ENCODE data around the gene BATF.
"Not testable (repeated sequence)": the region's sequence is repeated elsewhere in the genome, so short reads cannot be mapped to it uniquely, and the experiment has no call there.

BATF gene

GRCh38 chr14:75522224-75522982, at the start of gene BATF:
BATF (plus strand) TSS chr14:75522469; CDS start chr14:75522683, 214 bp downstream.
- peak in 3 of 4 experiments; percentile 57 to 70 (median 58) for DNase-seq (ENCODE audit: low read depth in 4 of 4, low spot score in 1 of 4)

GRCh38 chr14:75474127-75474526, 48.1 kb upstream of the BATF start:
- DNase-seq (ENCODE audit: low read depth in 4 of 4, low spot score in 1 of 4), result not testable (repeated sequence)

GRCh38 chr14:75476274-75476995, 45.8 kb upstream of the BATF start:
- no peak for DNase-seq (ENCODE audit: low read depth in 4 of 4, low spot score in 1 of 4)

- no peak for DNase-seq (ENCODE audit: low read depth in 4 of 4, low spot score in 1 of 4)
Measured at GRCh38 chr14:75477881-75478280, 44.4 kb upstream of the BATF start.

- DNase-seq (ENCODE audit: low read depth in 4 of 4, low spot score in 1 of 4), result no peak
Measured at GRCh38 chr14:75479770-75480600, 42.3 kb upstream of the BATF start.

- no peak for DNase-seq (ENCODE audit: low read depth in 4 of 4, low spot score in 1 of 4)
Measured at GRCh38 chr14:75482366-75482765, 39.9 kb upstream of the BATF start.

GRCh38 chr14:75484711-75485429, 37.4 kb upstream of the BATF start:
- DNase-seq (ENCODE audit: low read depth in 4 of 4, low spot score in 1 of 4), result no peak

GRCh38 chr14:75486318-75486717, 36.0 kb upstream of the BATF start:
- no peak for DNase-seq (ENCODE audit: low read depth in 4 of 4, low spot score in 1 of 4)

GRCh38 chr14:75487155-75487671, 35.1 kb upstream of the BATF start:
- no peak for DNase-seq (ENCODE audit: low read depth in 4 of 4, low spot score in 1 of 4)

- DNase-seq (ENCODE audit: low read depth in 4 of 4, low spot score in 1 of 4), result no peak
Measured at GRCh38 chr14:75489480-75489837, 32.8 kb upstream of the BATF start.

- no peak for DNase-seq (ENCODE audit: low read depth in 4 of 4, low spot score in 1 of 4)
Measured at GRCh38 chr14:75491376-75491978, 30.8 kb upstream of the BATF start.

- no peak for DNase-seq (ENCODE audit: low read depth in 4 of 4, low spot score in 1 of 4)
Measured at GRCh38 chr14:75492832-75493591, 29.3 kb upstream of the BATF start.

- DNase-seq (ENCODE audit: low read depth in 4 of 4, low spot score in 1 of 4), result no peak
Measured at GRCh38 chr14:75493592-75494087, 28.6 kb upstream of the BATF start.

- no peak for DNase-seq (ENCODE audit: low read depth in 4 of 4, low spot score in 1 of 4)
Measured at GRCh38 chr14:75494896-75495295, 27.4 kb upstream of the BATF start.

- no peak for DNase-seq (ENCODE audit: low read depth in 4 of 4, low spot score in 1 of 4)
Measured at GRCh38 chr14:75495399-75495798, 26.9 kb upstream of the BATF start.

GRCh38 chr14:75495882-75496281, 26.4 kb upstream of the BATF start:
- DNase-seq (ENCODE audit: low read depth in 4 of 4, low spot score in 1 of 4), result no peak

GRCh38 chr14:75496755-75497154, 25.5 kb upstream of the BATF start:
- DNase-seq (ENCODE audit: low read depth in 4 of 4, low spot score in 1 of 4), result no peak

- no peak for DNase-seq (ENCODE audit: low read depth in 4 of 4, low spot score in 1 of 4)
Measured at GRCh38 chr14:75497191-75497590, 25.1 kb upstream of the BATF start.

GRCh38 chr14:75497701-75498100, 24.6 kb upstream of the BATF start:
- DNase-seq (ENCODE audit: low read depth in 4 of 4, low spot score in 1 of 4), result no peak

All from stimulated activated CD4-positive, alpha-beta T cell treated with anti-CD3 and anti-CD28 coated beads, Interleukin-1b, Interleukin-23, amount 100 ng/mL, for 24 hours (primary cell).